OCI-LY3 (cell line): ENCODE results near the gene IVD.

Source experiments
- H2AFZ ChIP-seq: fragments of 200-600, 300-600 bp; shearing (Covaris generic); 2 replicates; pipeline ENCODE4 v1.6.0; 2014; ENCODE audit warnings: antibody characterized with exemption, low read depth, low read length
- H3K27ac ChIP-seq: fragments of 200-600, 300-600 bp; sonication (generic); 2 replicates; pipeline ENCODE4 v1.5.1; 2014; ENCODE audit warnings: mild to moderate bottlenecking, low read length, moderate library complexity, mixed read lengths
- H3K27me3 ChIP-seq: fragments of 200-600, 300-600 bp; sonication (generic); 2 replicates; pipeline ENCODE4 v1.6.1; 2014; ENCODE audit warnings: low read depth, low read length, mixed read lengths
- H3K36me3 ChIP-seq: fragments of 200-600, 300-600 bp; sonication (generic); replicated peaks from 2 replicates; pipeline ENCODE3; 2014; ENCODE audit warnings: low read depth, low read length, mixed read lengths
- H3K4me1 ChIP-seq: fragments of 300-600, 200-600 bp; sonication (generic); 2 replicates; pipeline ENCODE4 v1.6.1; 2014; ENCODE audit warnings: low read length, mixed read lengths
- H3K4me2 ChIP-seq: fragments of 200-600, 300-600 bp; sonication (generic); 2 replicates; pipeline ENCODE4 v1.6.1; 2014; ENCODE audit warnings: low read length, mixed read lengths
- H3K4me3 ChIP-seq: fragments of 300-600, 200-600 bp; sonication (generic); 2 replicates; pipeline ENCODE4 v1.5.1; 2014; ENCODE audit warnings: antibody characterized with exemption, mild to moderate bottlenecking, low read length, moderate library complexity
- H3K79me2 ChIP-seq: fragments of 300-600, 200-600 bp; shearing (Covaris generic); 2 replicates; pipeline ENCODE4 v1.6.1; 2014; ENCODE audit warnings: mild to moderate bottlenecking, low read length, mixed read lengths
- H3K9ac ChIP-seq: fragments of 300-600, 200-600 bp; shearing (Covaris generic); 2 replicates; pipeline ENCODE4 v1.6.0; 2014; ENCODE audit warnings: mild to moderate bottlenecking, low read length, moderate library complexity
- H3K9me3 ChIP-seq: fragments of 200-600, 300-600 bp; shearing (Covaris generic); 2 replicates; pipeline ENCODE4 v1.6.1; 2014; ENCODE audit warnings: low read length, mixed read lengths; ENCODE audit not compliant: insufficient read depth
- H4K20me1 ChIP-seq: fragments of 200-600, 300-600 bp; sonication (generic); 2 replicates; pipeline ENCODE4 v1.6.1; 2016; ENCODE audit warnings: low read length, mixed read lengths; ENCODE audit not compliant: insufficient read depth
- EZH2phosphoT487 ChIP-seq: fragments of 200-600 bp; shearing (Covaris generic); IDR thresholded peaks from 2 replicates; pipeline ENCODE4 v1.6.1; 2018; ENCODE audit warnings: antibody characterized with exemption, mixed run types, low read depth
- TF ChIP-seq, protein P1 (sequence below): fragments of 200-600, 300-600 bp; sonication (generic); IDR thresholded peaks from 2 replicates; pipeline ENCODE4 v1.5.1; 2014; ENCODE audit warnings: antibody characterized with exemption, low read length, low read depth

Gene IVD

DNA sequence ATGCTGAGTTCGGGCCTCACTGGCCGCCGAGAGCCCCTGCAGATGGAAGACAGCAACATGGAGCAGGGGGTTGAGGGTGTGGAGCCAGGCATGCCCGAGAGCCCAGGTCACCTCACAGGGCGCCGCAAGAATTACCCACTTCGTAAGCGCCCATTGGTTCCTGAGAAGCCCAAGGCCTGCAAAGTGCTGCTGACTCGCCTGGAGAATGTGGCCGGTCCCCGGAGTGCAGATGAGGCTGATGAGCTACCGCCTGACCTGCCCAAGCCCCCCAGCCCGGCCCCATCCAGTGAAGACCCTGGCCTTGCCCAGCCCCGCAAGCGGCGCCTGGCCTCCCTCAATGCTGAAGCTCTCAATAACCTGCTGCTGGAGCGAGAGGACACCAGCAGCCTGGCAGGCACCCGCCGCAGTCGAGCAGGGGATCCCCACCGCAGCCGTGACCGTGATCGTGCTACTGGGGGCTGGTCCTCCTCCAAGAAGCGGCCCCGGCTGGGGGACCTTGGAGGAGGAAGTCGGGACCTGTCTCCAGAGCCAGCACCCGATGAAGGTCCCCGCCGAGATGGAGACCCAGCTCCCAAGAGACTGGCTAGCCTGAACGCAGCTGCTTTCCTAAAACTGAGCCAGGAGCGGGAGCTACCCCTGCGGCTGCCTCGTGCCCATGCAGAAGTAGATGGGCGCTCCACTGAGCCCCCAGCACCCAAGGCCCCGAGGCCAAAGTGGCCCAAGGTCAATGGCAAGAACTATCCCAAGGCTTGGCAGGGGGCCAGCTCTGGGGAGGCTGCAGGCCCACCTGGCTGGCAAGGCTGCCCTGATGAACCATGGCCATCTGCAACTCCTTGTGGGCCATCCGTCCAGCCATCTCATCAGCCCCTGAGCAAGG lies 53.1 kb downstream of the IVD start:
- Histone ChIP-seq H3K4me1 (peaks cover 3% of the 10 kb centered on the region; the same call in 1 of the 2 replicates), H3K9me3 (no peaks in the 10 kb centered on the region), H2AFZ (no peak overlapping the region), H3K4me2 (no peak overlapping the region), H3K36me3 (peaks cover 6% of the 10 kb centered on the region), H4K20me1 (peaks cover 36% of the 10 kb centered on the region), H3K27me3 (no peaks in the 10 kb centered on the region), H3K79me2 (peaks cover 23% of the 10 kb centered on the region), H3K27ac (no peak overlapping the region), H3K4me3 (no peak overlapping the region), H3K9ac (no peak overlapping the region)
- TF ChIP-seq EZH2phosphoT487 = no peak
- TF ChIP-seq, protein P1, sequence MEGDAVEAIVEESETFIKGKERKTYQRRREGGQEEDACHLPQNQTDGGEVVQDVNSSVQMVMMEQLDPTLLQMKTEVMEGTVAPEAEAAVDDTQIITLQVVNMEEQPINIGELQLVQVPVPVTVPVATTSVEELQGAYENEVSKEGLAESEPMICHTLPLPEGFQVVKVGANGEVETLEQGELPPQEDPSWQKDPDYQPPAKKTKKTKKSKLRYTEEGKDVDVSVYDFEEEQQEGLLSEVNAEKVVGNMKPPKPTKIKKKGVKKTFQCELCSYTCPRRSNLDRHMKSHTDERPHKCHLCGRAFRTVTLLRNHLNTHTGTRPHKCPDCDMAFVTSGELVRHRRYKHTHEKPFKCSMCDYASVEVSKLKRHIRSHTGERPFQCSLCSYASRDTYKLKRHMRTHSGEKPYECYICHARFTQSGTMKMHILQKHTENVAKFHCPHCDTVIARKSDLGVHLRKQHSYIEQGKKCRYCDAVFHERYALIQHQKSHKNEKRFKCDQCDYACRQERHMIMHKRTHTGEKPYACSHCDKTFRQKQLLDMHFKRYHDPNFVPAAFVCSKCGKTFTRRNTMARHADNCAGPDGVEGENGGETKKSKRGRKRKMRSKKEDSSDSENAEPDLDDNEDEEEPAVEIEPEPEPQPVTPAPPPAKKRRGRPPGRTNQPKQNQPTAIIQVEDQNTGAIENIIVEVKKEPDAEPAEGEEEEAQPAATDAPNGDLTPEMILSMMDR = no peak

DNA sequence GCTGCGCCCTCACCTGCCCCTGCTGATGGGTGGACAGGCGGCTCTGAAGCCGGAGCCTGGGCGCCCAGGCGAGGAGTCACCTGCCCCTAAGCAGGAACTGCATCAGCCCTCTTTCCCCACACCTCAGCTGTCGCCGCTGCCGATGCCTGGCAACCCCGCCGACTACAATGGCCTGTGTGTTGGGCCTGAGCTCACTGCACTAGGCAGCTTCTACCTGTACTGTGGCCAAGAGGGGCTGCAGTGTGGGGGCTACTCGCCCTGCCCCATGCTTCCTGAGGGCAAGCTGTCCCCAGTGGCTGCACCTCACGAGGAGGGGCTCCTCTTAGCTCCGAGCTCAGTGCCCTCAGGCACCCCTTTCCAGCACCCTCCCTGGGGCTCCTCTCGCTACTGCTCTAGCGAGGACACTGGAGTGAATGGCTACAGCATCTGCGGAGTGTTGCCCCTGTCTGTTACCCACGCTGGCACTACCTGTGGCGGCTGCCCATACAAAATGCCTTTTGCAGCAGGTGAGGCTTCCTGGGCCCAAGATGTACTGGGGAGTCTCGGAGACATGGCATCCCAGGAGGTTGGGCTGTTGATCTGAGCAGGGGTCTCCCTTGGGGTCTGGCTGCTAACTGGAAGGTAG lies 53.9 kb downstream of the IVD start:
- Histone ChIP-seq H3K4me3 (no peak overlapping the region), H3K79me2 (peaks cover 23% of the 10 kb centered on the region), H2AFZ (no peak overlapping the region), H4K20me1 (peaks cover 34% of the 10 kb centered on the region), H3K4me1 (peaks cover 3% of the 10 kb centered on the region; the same call in 1 of the 2 replicates), H3K27me3 (no peaks in the 10 kb centered on the region), H3K9me3 (no peaks in the 10 kb centered on the region), H3K27ac (no peak overlapping the region), H3K36me3 (peaks cover 14% of the 10 kb centered on the region), H3K9ac (no peak overlapping the region), H3K4me2 (no peak overlapping the region)
- TF ChIP-seq EZH2phosphoT487 = no peak
- TF ChIP-seq, protein P1 = no peak

DNA sequence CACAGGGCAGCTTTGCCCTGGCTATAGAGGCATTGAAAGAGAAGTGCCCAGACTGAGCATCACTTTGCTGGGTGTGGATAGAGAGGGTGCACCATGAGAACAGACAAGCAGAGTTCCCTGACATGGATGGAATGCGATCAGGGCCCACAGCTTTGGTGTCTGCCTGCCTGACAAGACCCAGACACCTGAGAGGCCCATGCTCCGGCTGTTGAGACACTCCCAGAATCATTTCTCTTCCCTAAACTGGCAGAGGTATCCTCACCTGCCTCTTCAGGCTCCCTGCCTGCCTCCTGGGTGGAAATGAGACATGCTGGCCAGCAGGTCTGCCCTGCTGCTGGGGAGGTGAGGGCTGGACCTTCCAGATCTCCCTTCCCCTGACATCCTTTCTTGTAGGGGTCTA lies 54.8 kb downstream of the IVD start:
- H4K20me1 ChIP-seq = peaks cover 27% of the 10 kb centered on the region
- H3K9ac ChIP-seq = no peak overlapping the region
- H3K27me3 ChIP-seq = no peaks in the 10 kb centered on the region
- no peak overlapping the region for H3K4me3 ChIP-seq
- H3K4me1 ChIP-seq = peaks cover 3% of the 10 kb centered on the region; the same call in 1 of the 2 replicates
- no peak overlapping the region for H3K4me2 ChIP-seq
- H3K9me3 ChIP-seq = no peaks in the 10 kb centered on the region
- H3K36me3 ChIP-seq = peaks cover 14% of the 10 kb centered on the region
- H2AFZ ChIP-seq = no peak overlapping the region
- peaks cover 16% of the 10 kb centered on the region for H3K79me2 ChIP-seq
- no peak for TF ChIP-seq EZH2phosphoT487
- TF ChIP-seq, protein P1 = no peak
- no peak overlapping the region for H3K27ac ChIP-seq

DNA sequence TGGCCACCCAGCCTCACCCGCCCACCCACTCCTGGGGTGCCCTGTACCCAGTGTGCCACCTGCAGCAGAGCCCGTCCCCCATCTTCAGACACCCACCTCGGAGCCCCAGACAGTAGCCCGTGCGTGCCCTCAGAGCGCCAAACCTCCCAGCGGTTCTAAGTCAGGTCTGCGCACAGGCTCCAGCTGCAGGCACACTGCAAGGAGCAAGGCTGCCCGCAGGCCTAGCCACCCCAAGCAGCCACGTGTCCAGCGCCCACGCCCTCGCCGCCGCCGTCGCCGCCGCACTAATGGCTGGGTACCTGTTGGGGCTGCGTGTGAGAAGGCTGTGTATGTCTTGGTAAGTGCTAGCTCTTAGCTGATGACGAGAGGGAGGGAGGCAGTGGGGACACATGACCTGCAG lies 56.4 kb downstream of the IVD start:
- Histone ChIP-seq H3K4me3 (no peak overlapping the region), H3K4me2 (no peak overlapping the region), H3K27me3 (no peaks in the 10 kb centered on the region), H3K36me3 (peaks cover 14% of the 10 kb centered on the region), H4K20me1 (peaks cover 14% of the 10 kb centered on the region; the same call in 1 of the 2 replicates), H3K79me2 (peaks cover 3% of the 10 kb centered on the region), H3K4me1 (no peaks in the 10 kb centered on the region), H2AFZ (no peak overlapping the region), H3K9ac (no peak overlapping the region), H3K9me3 (no peaks in the 10 kb centered on the region), H3K27ac (no peak overlapping the region)
- TF ChIP-seq, protein P1 = no peak
- no peak for TF ChIP-seq EZH2phosphoT487
